CD4-positive, CD25-positive, alpha-beta regulatory T cell (primary cell): ENCODE results near the gene HSBP1. TPM values are rescaled to one million over a fixed set of nuclear protein-coding genes. Genes with fewer than 3 reads are reported as not detected.

Experiments used
- ATAC-seq, 2 donors: fragments of 150-1000 bp; cut with Tn5 transposase; one replicate each; pipeline ENCODE4 v1.10.0; 2021; ENCODE audit warnings: low read depth in 2 of 2, moderate number of reproducible peaks in 2 of 2, moderate library complexity in 1 of 2
- DNase-seq, 3 donors: peaks; one replicate each; pipeline versions ENCODE4 v3.0.0 to v3.0.0-alpha.2; 2012 to 2022; ENCODE audit warnings: mixed read lengths in 1 of 3
- H3K27ac ChIP-seq: one replicate; pipeline ENCODE4 v1.7.0; 2013; ENCODE audit warnings: mild to moderate bottlenecking, low read length; ENCODE audit not compliant: insufficient read depth, poor library complexity, severe bottlenecking
- H3K27me3 ChIP-seq: one replicate; pipeline ENCODE4 v1.7.0; 2013; ENCODE audit warnings: low read length; ENCODE audit not compliant: control insufficient read depth, insufficient read depth
- H3K36me3 ChIP-seq: one replicate; pipeline ENCODE4 v1.7.0; 2013; ENCODE audit warnings: mild to moderate bottlenecking, low read length, moderate library complexity; ENCODE audit not compliant: control insufficient read depth, insufficient read depth
- H3K4me1 ChIP-seq: 2 replicates; pipeline ENCODE4 v1.7.0; 2013; ENCODE audit warnings: mild to moderate bottlenecking, low read length; ENCODE audit not compliant: insufficient read depth, control insufficient read depth, poor library complexity, severe bottlenecking
- H3K4me3 ChIP-seq: one replicate; pipeline ENCODE4 v1.7.0; 2013; ENCODE audit warnings: low read depth, mild to moderate bottlenecking, low read length, moderate library complexity
- H3K9me3 ChIP-seq, 2 experiments: 1 replicate in 1 of 2; 2 replicates in 1 of 2; pipeline ENCODE4 v1.7.0; 2013; ENCODE audit warnings: low read length in 2 of 2, mild to moderate bottlenecking in 1 of 2, moderate library complexity in 1 of 2; ENCODE audit not compliant: control insufficient read depth in 2 of 2
- H3K27ac Mint-ChIP-seq, 3 donors: one replicate each; pipeline ENCODE4 v1.8.0; 2020 to 2022; ENCODE audit warnings: mild to moderate bottlenecking in 3 of 3, mixed read lengths in 3 of 3, moderate library complexity in 2 of 3
- H3K27me3 Mint-ChIP-seq: one replicate; pipeline ENCODE4 v1.8.0; 2022; ENCODE audit warnings: mild to moderate bottlenecking, mixed read lengths
- H3K36me3 Mint-ChIP-seq: one replicate; pipeline ENCODE4 v1.8.0; 2020; ENCODE audit warnings: mixed read lengths
- H3K4me1 Mint-ChIP-seq, 4 donors: one replicate each; pipeline ENCODE4 v1.8.0; 2020 to 2022; ENCODE audit warnings: mixed read lengths in 4 of 4, mild to moderate bottlenecking in 1 of 4
- H3K4me3 Mint-ChIP-seq, 4 donors: one replicate each; pipeline ENCODE4 v1.8.0; 2020 to 2022; ENCODE audit warnings: mild to moderate bottlenecking in 4 of 4, mixed read lengths in 4 of 4, moderate library complexity in 3 of 4
- H3K9me3 Mint-ChIP-seq, 7 donors: one replicate each; pipeline ENCODE4 v1.8.0; 2020 to 2022; ENCODE audit warnings: mixed read lengths in 7 of 7, mild to moderate bottlenecking in 3 of 7, moderate library complexity in 2 of 7
- polyA plus RNA-seq, 4 donors: library from polyadenylated mRNA; unstranded; fragments of 300-500 nt; fragmentation: Illumina TruSeq; gene quantifications; one replicate each; pipeline ENCODE4 v1.2.3, GENCODE V29; 2021
- total RNA-seq: library from RNA; stranded (reverse); gene quantifications from one replicate; pipeline ENCODE4 v1.2.3, GENCODE V29; 2022

The HSBP1 gene
- total and polyA plus RNA-seq, 5 donors from 2014 or later, result 25.1 to 53.0 (median 36.3) TPM

DNA sequence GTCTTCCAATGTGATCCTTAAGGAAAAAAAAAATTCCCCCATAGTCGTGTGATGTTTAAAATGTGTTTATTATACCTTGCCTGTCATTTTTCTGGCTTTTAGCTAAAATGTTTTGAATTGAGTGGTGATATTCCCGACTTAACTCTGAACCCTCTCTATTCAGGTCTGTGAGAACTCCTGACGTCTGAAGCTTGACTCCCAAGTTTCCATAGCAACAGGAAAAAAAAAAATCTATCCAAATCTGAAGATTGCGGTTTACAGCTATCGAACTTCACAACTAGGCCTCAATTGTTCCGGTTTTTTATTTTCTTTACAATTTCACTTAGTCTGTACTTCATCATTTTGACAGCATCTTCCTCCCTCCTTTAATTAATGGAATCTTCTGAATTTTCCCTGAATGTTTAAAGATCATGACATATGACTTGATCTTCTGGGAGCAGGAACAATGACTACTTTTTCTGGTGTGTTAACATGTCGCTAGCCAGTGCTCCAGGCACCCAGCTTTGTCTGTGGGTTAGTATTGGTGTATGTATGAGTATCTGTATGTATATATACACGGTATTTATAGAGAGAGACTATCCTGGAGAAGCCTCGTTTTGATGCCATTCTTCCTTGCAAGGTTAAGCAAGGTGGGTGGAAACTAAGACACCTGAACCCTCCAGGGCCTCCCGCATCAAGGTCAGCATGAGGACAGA, 12.8 kb upstream of the HSBP1 start:
- peaks cover 4% of the 10 kb centered on the region for H3K27me3 Mint-ChIP-seq
- H3K9me3 Mint-ChIP-seq, result peaks cover 0 to 1% (median 0%) of the 10 kb centered on the region in 7 donors
- ATAC-seq, result no peak

DNA sequence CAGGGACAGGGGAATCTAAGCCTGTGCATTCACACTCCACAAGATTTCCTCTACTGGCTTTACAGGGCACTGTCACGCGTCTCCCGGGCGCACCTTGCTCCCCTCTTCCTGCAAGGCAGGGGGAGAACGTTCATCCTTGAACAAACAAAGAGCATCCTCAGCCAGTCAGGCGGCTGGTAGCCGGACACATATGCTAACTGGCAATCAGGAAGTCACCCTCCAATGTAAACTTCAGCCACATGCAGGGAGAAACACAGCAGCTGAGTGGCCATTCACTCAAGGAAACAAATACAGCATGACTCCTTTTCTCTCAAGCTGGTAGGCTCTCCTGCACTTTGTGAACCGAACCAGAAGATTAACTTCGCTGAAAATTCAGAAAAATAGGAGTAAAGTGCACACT, 10.8 kb upstream of the HSBP1 start:
- H3K9me3 Mint-ChIP-seq, result peaks cover 0 to 1% (median 0%) of the 10 kb centered on the region in 7 donors
- no peak for ATAC-seq
- Histone ChIP-seq H3K27me3 (peaks cover 10% of the 10 kb centered on the region), H3K36me3 (no peaks in the 10 kb centered on the region), H3K27ac (no peak overlapping the region), H3K4me1 (no peaks in the 10 kb centered on the region), H3K9me3 (no peaks in the 10 kb centered on the region), H3K4me3 (no peak overlapping the region)
- H3K4me1 Mint-ChIP-seq, result peaks cover 4 to 10% (median 6%) of the 10 kb centered on the region in 4 donors
- H3K27ac Mint-ChIP-seq, result no peak overlapping the region
- peaks cover 4% of the 10 kb centered on the region for H3K27me3 Mint-ChIP-seq
- no peak for DNase-seq
- no peaks in the 10 kb centered on the region for H3K36me3 Mint-ChIP-seq
- no peak overlapping the region for H3K4me3 Mint-ChIP-seq

More for the DNA sequence above, 12.8 kb upstream of the HSBP1 start:
- no peaks in the 10 kb centered on the region for H3K36me3 Mint-ChIP-seq
- H3K27ac ChIP-seq, result no peak overlapping the region
- DNase-seq, result no peak
- H3K4me1 Mint-ChIP-seq, result peaks cover 4 to 10% (median 6%) of the 10 kb centered on the region in 4 donors
- no peaks in the 10 kb centered on the region for H3K36me3 ChIP-seq
- H3K4me1 ChIP-seq, result no peaks in the 10 kb centered on the region
- no peak overlapping the region for H3K27ac Mint-ChIP-seq
- H3K9me3 ChIP-seq, result no peaks in the 10 kb centered on the region
- H3K4me3 ChIP-seq, result no peak overlapping the region
- no peak overlapping the region for H3K4me3 Mint-ChIP-seq
- peaks cover 10% of the 10 kb centered on the region for H3K27me3 ChIP-seq

DNA sequence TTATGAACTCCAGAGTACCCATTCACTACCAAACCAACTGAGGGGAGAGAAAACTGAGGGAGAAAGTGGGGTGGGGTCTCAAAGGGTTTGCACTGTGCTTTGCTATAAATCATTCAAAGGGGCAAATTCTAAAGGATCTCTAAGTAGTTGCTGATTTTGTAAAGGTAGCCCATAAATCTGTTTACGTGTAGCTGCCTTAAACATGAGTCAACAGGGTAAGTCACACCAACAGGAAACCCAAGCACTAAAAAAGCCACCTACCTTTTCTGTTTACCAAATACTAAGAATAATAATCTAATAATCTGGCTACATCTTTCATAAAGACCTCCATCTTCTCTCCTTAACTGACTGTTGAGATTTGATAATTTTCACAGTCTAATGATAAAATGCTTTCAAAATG, 8.4 kb upstream of the HSBP1 start:
- Mint-ChIP-seq H3K9me3 (no peaks in the 10 kb centered on the region), H3K4me1 (peaks cover 0 to 5% (median 2%) of the 10 kb centered on the region in 4 donors), H3K27me3 (peaks cover 4% of the 10 kb centered on the region), H3K36me3 (no peaks in the 10 kb centered on the region), H3K27ac (no peak overlapping the region), H3K4me3 (no peak overlapping the region)
- H3K4me3 ChIP-seq, result no peak overlapping the region
- H3K9me3 ChIP-seq, result no peaks in the 10 kb centered on the region
- H3K27ac ChIP-seq, result no peak overlapping the region
- H3K4me1 ChIP-seq, result no peaks in the 10 kb centered on the region
- no peaks in the 10 kb centered on the region for H3K36me3 ChIP-seq
- peaks cover 10% of the 10 kb centered on the region for H3K27me3 ChIP-seq
- ATAC-seq (no peak), DNase-seq (no peak)

DNA sequence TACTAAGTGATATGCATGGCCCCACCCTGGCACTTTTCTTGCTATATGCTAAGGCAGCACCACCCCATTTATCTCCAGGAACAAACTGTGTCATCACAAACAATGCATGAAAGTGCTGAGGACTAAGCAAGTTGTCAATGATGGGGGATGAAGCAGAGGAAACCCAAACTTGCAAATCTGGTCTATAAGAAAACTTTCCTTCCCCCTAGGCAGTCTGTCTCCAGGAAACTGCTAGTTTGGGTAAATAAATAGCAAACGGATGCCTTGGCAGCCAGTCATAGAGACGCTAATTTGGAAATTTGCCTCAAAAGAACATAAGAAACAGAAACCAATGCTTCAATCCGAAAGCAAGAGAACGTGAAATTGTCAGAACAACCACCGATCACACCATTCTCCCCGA, 5.6 kb upstream of the HSBP1 start:
- no peaks in the 10 kb centered on the region for H3K36me3 ChIP-seq
- Mint-ChIP-seq H3K4me1 (peaks cover 3 to 11% (median 8%) of the 10 kb centered on the region in 4 donors), H3K27me3 (peaks cover 6% of the 10 kb centered on the region), H3K4me3 (no peak overlapping the region), H3K9me3 (peaks cover 0 to 1% (median 0%) of the 10 kb centered on the region in 7 donors), H3K36me3 (no peaks in the 10 kb centered on the region), H3K27ac (no peak overlapping the region)
- no peak overlapping the region for H3K27ac ChIP-seq
- DNase-seq (no peak), ATAC-seq (no peak)
- H3K9me3 ChIP-seq, result no peaks in the 10 kb centered on the region
- H3K4me1 ChIP-seq, result no peaks in the 10 kb centered on the region
- no peak overlapping the region for H3K4me3 ChIP-seq
- H3K27me3 ChIP-seq, result peaks cover 7% of the 10 kb centered on the region

- no peaks in the 10 kb centered on the region for H3K9me3 ChIP-seq
- H3K9me3 Mint-ChIP-seq, result peaks cover 0 to 1% (median 0%) of the 10 kb centered on the region in 7 donors
- H3K4me1 Mint-ChIP-seq, result peaks cover 4 to 14% (median 9%) of the 10 kb centered on the region in 4 donors
- peaks cover 6% of the 10 kb centered on the region for H3K27me3 Mint-ChIP-seq
- no peak for ATAC-seq
- no peak overlapping the region for H3K4me3 ChIP-seq
- H3K27ac Mint-ChIP-seq, result no peak overlapping the region
- H3K27ac ChIP-seq, result no peak overlapping the region
- no peak overlapping the region for H3K4me3 Mint-ChIP-seq
- no peak for DNase-seq
- H3K4me1 ChIP-seq, result peaks cover 2% of the 10 kb centered on the region
- peaks cover 7% of the 10 kb centered on the region for H3K27me3 ChIP-seq
- H3K36me3 ChIP-seq, result no peaks in the 10 kb centered on the region
- H3K36me3 Mint-ChIP-seq, result no peaks in the 10 kb centered on the region
Observed at GRCh38 chr16:83802554-83803205, 5.1 kb upstream of the HSBP1 start.

GRCh38 chr16:83803811-83804210, 4.0 kb upstream of the HSBP1 start:
- peaks cover 10% of the 10 kb centered on the region for H3K4me1 ChIP-seq
- Mint-ChIP-seq H3K4me1 (peaks cover 5 to 25% (median 15%) of the 10 kb centered on the region in 4 donors), H3K27ac (no peak overlapping the region), H3K27me3 (peaks cover 7% of the 10 kb centered on the region), H3K4me3 (no peak overlapping the region), H3K9me3 (peaks cover 0 to 1% (median 0%) of the 10 kb centered on the region in 7 donors), H3K36me3 (peaks cover under 1% of the 10 kb centered on the region)
- H3K9me3 ChIP-seq, result no peaks in the 10 kb centered on the region
- no peak overlapping the region for H3K4me3 ChIP-seq
- H3K36me3 ChIP-seq, result no peaks in the 10 kb centered on the region
- H3K27ac ChIP-seq, result no peak overlapping the region
- ATAC-seq (no peak), DNase-seq (no peak)
- H3K27me3 ChIP-seq, result peaks cover 3% of the 10 kb centered on the region

DNA sequence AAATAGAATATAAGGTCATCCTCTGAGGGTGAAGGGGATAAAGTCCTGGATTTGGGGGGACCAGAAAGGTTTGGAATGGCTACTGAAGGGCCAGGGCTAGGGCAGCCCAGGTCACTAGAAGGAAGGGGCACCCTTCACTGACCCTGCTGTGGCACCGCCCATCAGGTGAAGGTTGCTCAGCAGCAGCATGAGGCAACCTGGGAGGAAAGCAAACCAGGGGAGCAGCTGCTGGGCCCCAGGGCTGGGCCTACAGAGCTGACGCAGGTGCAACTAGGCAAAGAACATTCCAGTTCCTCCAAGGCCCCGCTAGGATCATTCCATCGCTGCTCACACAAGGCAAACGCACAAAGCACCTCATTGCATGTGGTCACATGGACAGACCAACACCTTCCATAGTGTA, 3.4 kb upstream of the HSBP1 start:
- H3K4me3 ChIP-seq, result no peak overlapping the region
- peaks cover 14% of the 10 kb centered on the region for H3K4me1 ChIP-seq
- Mint-ChIP-seq H3K9me3 (peaks cover 0 to 1% (median 0%) of the 10 kb centered on the region in 7 donors), H3K27me3 (peaks cover 9% of the 10 kb centered on the region), H3K27ac (no peak overlapping the region), H3K4me1 (peaks cover 4 to 31% (median 20%) of the 10 kb centered on the region in 4 donors), H3K36me3 (peaks cover 5% of the 10 kb centered on the region), H3K4me3 (no peak overlapping the region)
- DNase-seq (no peak), ATAC-seq (no peak)
- no peak overlapping the region for H3K27ac ChIP-seq
- no peaks in the 10 kb centered on the region for H3K9me3 ChIP-seq
- H3K36me3 ChIP-seq, result no peaks in the 10 kb centered on the region
- peaks cover 2% of the 10 kb centered on the region for H3K27me3 ChIP-seq
